H9 (cell line): ENCODE results near the gene ADH7. TPM values are rescaled to one million over a fixed set of nuclear protein-coding genes. Genes with fewer than 3 reads are reported as not detected.
"Not testable (repeated sequence)": the region's sequence is repeated elsewhere in the genome, so short reads cannot be mapped to it uniquely, and the experiment has no call there.

Experiments
- DNase-seq: peaks from one replicate; pipeline ENCODE4 v3.0.0-alpha.2; 2017
- H2AFZ ChIP-seq: one replicate; pipeline ENCODE4 v1.6.1; 2013; ENCODE audit warnings: mild to moderate bottlenecking, low read length, control low read depth, moderate library complexity
- H2AK5ac ChIP-seq: 2 replicates; pipeline ENCODE4 v1.6.1; 2013; ENCODE audit warnings: low read length, control low read depth, mixed read lengths; ENCODE audit not compliant: insufficient read length
- H2BK120ac ChIP-seq: one replicate; pipeline ENCODE4 v1.6.1; 2013; ENCODE audit warnings: low read depth, mild to moderate bottlenecking, low read length, control low read depth, inconsistent platforms; ENCODE audit not compliant: poor library complexity, severe bottlenecking
- H2BK12ac ChIP-seq: 2 replicates; pipeline ENCODE4 v1.6.1; 2013; ENCODE audit warnings: low read length, control low read depth, mixed read lengths, low read depth; ENCODE audit not compliant: insufficient read length
- H2BK15ac ChIP-seq: 2 replicates; pipeline ENCODE4 v1.6.1; 2013; ENCODE audit warnings: low read depth, low read length, control low read depth
- H2BK20ac ChIP-seq: one replicate; pipeline ENCODE4 v1.6.1; 2013; ENCODE audit warnings: low read depth, mild to moderate bottlenecking, low read length, control low read depth, inconsistent platforms; ENCODE audit not compliant: poor library complexity, severe bottlenecking
- H2BK5ac ChIP-seq: 2 replicates; pipeline ENCODE4 v1.6.1; 2013; ENCODE audit warnings: low read length, control low read depth, mixed read lengths; ENCODE audit not compliant: insufficient read length
- H3K14ac ChIP-seq: 2 replicates; pipeline ENCODE4 v1.6.1; 2013; ENCODE audit warnings: low read length, control low read depth; ENCODE audit not compliant: insufficient read depth
- H3K18ac ChIP-seq: 2 replicates; pipeline ENCODE4 v1.6.1; 2013; ENCODE audit warnings: low read depth, mild to moderate bottlenecking, mixed read lengths, low read length, control low read depth; ENCODE audit not compliant: insufficient read length
- H3K23ac ChIP-seq: 2 replicates; pipeline ENCODE4 v1.6.1; 2013; ENCODE audit warnings: low read length, control low read depth, mixed read lengths, low read depth; ENCODE audit not compliant: insufficient read length
- H3K23me2 ChIP-seq: 2 replicates; pipeline ENCODE4 v1.6.1; 2013; ENCODE audit warnings: low read depth, mild to moderate bottlenecking, mixed read lengths, low read length, control low read depth; ENCODE audit not compliant: insufficient read length, poor library complexity, severe bottlenecking
- H3K27ac ChIP-seq: 2 replicates; pipeline ENCODE4 v1.5.1; 2013; ENCODE audit warnings: low read length, control low read depth, mixed read lengths, low read depth; ENCODE audit not compliant: insufficient read length
- H3K27me3 ChIP-seq: 2 replicates; pipeline ENCODE4 v1.6.1; 2013; ENCODE audit warnings: low read length, control low read depth, inconsistent platforms; ENCODE audit not compliant: insufficient read depth
- H3K4ac ChIP-seq: 2 replicates; pipeline ENCODE4 v1.6.1; 2013; ENCODE audit warnings: low read depth, mild to moderate bottlenecking, control low read depth, inconsistent platforms, low read length, moderate library complexity
- H3K4me1 ChIP-seq: 2 replicates; pipeline ENCODE4 v1.6.1; 2013; ENCODE audit warnings: low read length, control low read depth, inconsistent platforms; ENCODE audit not compliant: insufficient read depth
- H3K4me2 ChIP-seq: 2 replicates; pipeline ENCODE4 v1.6.1; 2013; ENCODE audit warnings: low read length, control low read depth, mixed read lengths; ENCODE audit not compliant: insufficient read length, insufficient read depth
- H3K56ac ChIP-seq: 2 replicates; pipeline ENCODE4 v1.6.1; 2013; ENCODE audit warnings: low read depth, mild to moderate bottlenecking, mixed read lengths, low read length, control low read depth; ENCODE audit not compliant: insufficient read length
- H3K79me1 ChIP-seq: 2 replicates; pipeline ENCODE4 v1.6.1; 2013; ENCODE audit warnings: low read depth, mild to moderate bottlenecking, moderate library complexity, low read length, control low read depth, inconsistent platforms; ENCODE audit not compliant: insufficient read depth, poor library complexity, severe bottlenecking
- H3K79me2 ChIP-seq: 2 replicates; pipeline ENCODE4 v1.6.1; 2013; ENCODE audit warnings: low read length, control low read depth, inconsistent platforms; ENCODE audit not compliant: insufficient read depth
- H3K9ac ChIP-seq: 2 replicates; pipeline ENCODE4 v1.6.1; 2013; ENCODE audit warnings: low read length, control low read depth, mixed read lengths; ENCODE audit not compliant: insufficient read length; ENCODE audit errors: extremely low read depth
- H3K9me3 ChIP-seq: one replicate; pipeline ENCODE4 v1.6.1; 2013; ENCODE audit warnings: low read depth, low read length, inconsistent platforms; ENCODE audit not compliant: control insufficient read depth
- H3T11ph ChIP-seq: one replicate; pipeline ENCODE4 v1.6.1; 2013; ENCODE audit warnings: mild to moderate bottlenecking, low read length, control low read depth, inconsistent platforms
- H4K20me1 ChIP-seq: one replicate; pipeline ENCODE4 v1.6.1; 2013; ENCODE audit not compliant: control insufficient read depth, insufficient read length, insufficient read depth
- H4K5ac ChIP-seq: 2 replicates; pipeline ENCODE4 v1.6.1; 2013; ENCODE audit warnings: low read depth, mild to moderate bottlenecking, mixed read lengths, low read length, control low read depth; ENCODE audit not compliant: insufficient read length
- H4K8ac ChIP-seq: replicated peaks from 2 replicates; pipeline ENCODE4 v1.6.1; 2013; ENCODE audit warnings: low read length, control low read depth, mixed read lengths, low read depth; ENCODE audit not compliant: insufficient read length
- H4K91ac ChIP-seq: 2 replicates; pipeline ENCODE4 v1.6.1; 2013; ENCODE audit warnings: low read depth, mild to moderate bottlenecking, moderate library complexity, mixed read lengths, low read length, control low read depth; ENCODE audit not compliant: insufficient read length
- H3K27ac Mint-ChIP-seq, 3 experiments: 2 replicates in 2 of 3; 3 replicates in 1 of 3; pipeline ENCODE4 v1.8.0; 2020 to 2021; ENCODE audit warnings: mixed read lengths in 3 of 3, mild to moderate bottlenecking in 1 of 3, moderate library complexity in 1 of 3
- H3K27me3 Mint-ChIP-seq: 2 replicates; pipeline ENCODE4 v1.8.0; 2021; ENCODE audit warnings: low read depth, mild to moderate bottlenecking, moderate library complexity, mixed read lengths
- H3K36me3 Mint-ChIP-seq, 3 experiments: 2 replicates in 2 of 3; 3 replicates in 1 of 3; pipeline ENCODE4 v1.8.0; 2020 to 2021; ENCODE audit warnings: low read depth in 3 of 3, mixed read lengths in 3 of 3; ENCODE audit not compliant: insufficient read depth in 1 of 3
- H3K4me1 Mint-ChIP-seq, 2 experiments: 2 replicates each; pipeline ENCODE4 v1.8.0; 2020; ENCODE audit warnings: mixed read lengths in 2 of 2
- H3K4me3 Mint-ChIP-seq, 2 experiments: 2 replicates in 1 of 2; 3 replicates in 1 of 2; pipeline ENCODE4 v1.8.0; 2020 to 2021; ENCODE audit warnings: mild to moderate bottlenecking in 2 of 2, mixed read lengths in 2 of 2, moderate library complexity in 1 of 2
- H3K9me3 Mint-ChIP-seq, 2 experiments: 2 replicates in 1 of 2; 3 replicates in 1 of 2; pipeline ENCODE4 v1.8.0; 2020; ENCODE audit warnings: mild to moderate bottlenecking in 2 of 2, mixed read lengths in 2 of 2, moderate library complexity in 1 of 2
- CTCF ChIP-seq: fragments of 200-600 bp; sonication (generic); conservative IDR thresholded peaks from 3 replicates; pipeline ENCODE4 v1.8.0; 2021; ENCODE audit warnings: antibody characterized with exemption, mild to moderate bottlenecking
- WGBS: extraction: QIAGEN DNeasy Blood & Tissue Kit; methylation state at CpG from one replicate; pipeline ENCODE4 v1.1.7; 2013; ENCODE audit warnings: missing lambda C conversion rate, low lambda C conversion rate, mixed read lengths; ENCODE audit not compliant: insufficient read length; ENCODE audit errors: extremely low coverage; 5-methylcytosine and 5-hydroxymethylcytosine counted together
- total RNA-seq: library from RNA; stranded (reverse); gene quantifications from 2 replicates; pipeline ENCODE4 v1.2.1, GENCODE V29; 2021

ADH7 gene
- total RNA-seq, 1 experiment from 2014 or later, result not detected

- not testable (repeated sequence) for H3K27ac ChIP-seq, H3K4ac ChIP-seq, H2BK15ac ChIP-seq, H2BK12ac ChIP-seq, H4K20me1 ChIP-seq, H4K91ac ChIP-seq, H3K4me1 Mint-ChIP-seq, H2AFZ ChIP-seq, H3K27me3 Mint-ChIP-seq, H3K79me1 ChIP-seq, H3K9me3 ChIP-seq, H3K56ac ChIP-seq, H3K9me3 Mint-ChIP-seq, H3K27me3 ChIP-seq, H3K4me3 Mint-ChIP-seq, H3K18ac ChIP-seq, H3K14ac ChIP-seq, H3K79me2 ChIP-seq, H2BK120ac ChIP-seq, H3K27ac Mint-ChIP-seq, H2BK5ac ChIP-seq, H4K5ac ChIP-seq, H3T11ph ChIP-seq, DNase-seq, H3K9ac ChIP-seq, H3K4me2 ChIP-seq, H3K23me2 ChIP-seq, H3K4me1 ChIP-seq, H4K8ac ChIP-seq, H2BK20ac ChIP-seq, H3K36me3 Mint-ChIP-seq, H2AK5ac ChIP-seq, H3K23ac ChIP-seq
- TF ChIP-seq CTCF, result peak; percentile 42; the same call in 2 of the 3 replicates
- no CpG with 5 or more reads among the region's 8 CpGs for WGBS
Measured at GRCh38 chr4:99415762-99416161, 19.4 kb downstream of the ADH7 start.

GRCh38 chr4:99414902-99415301 is 20.2 kb downstream of the ADH7 start:
- not testable (repeated sequence) for H3K79me1 ChIP-seq, H3K23me2 ChIP-seq, H3K27me3 ChIP-seq, H2BK12ac ChIP-seq, H3K56ac ChIP-seq, H3K27ac Mint-ChIP-seq, H3K23ac ChIP-seq, H2AFZ ChIP-seq, DNase-seq, H3K4me2 ChIP-seq, H3K36me3 Mint-ChIP-seq, H2BK15ac ChIP-seq, H3K4ac ChIP-seq, H2AK5ac ChIP-seq, H3K4me1 ChIP-seq, H4K8ac ChIP-seq, H2BK20ac ChIP-seq, H4K91ac ChIP-seq, H2BK120ac ChIP-seq, H3K14ac ChIP-seq, H3K79me2 ChIP-seq, H4K5ac ChIP-seq, H2BK5ac ChIP-seq, H3K9me3 Mint-ChIP-seq, H3K9me3 ChIP-seq, H3K4me1 Mint-ChIP-seq, H3K27me3 Mint-ChIP-seq, H3K4me3 Mint-ChIP-seq, H3K9ac ChIP-seq, H3T11ph ChIP-seq, H3K27ac ChIP-seq, H3K18ac ChIP-seq, H4K20me1 ChIP-seq
- no CpG with 5 or more reads among the region's 3 CpGs for WGBS
